HG02610 (cell line): ENCODE measurements around the gene TMEM248.
"Not testable (repeated sequence)": the region's sequence is repeated elsewhere in the genome, so short reads cannot be mapped to it uniquely, and the experiment has no call there.

Experiments
- ATAC-seq: cut with Tn5 transposase; IDR thresholded peaks from one replicate; pipeline ENCODE4 v1.9.1; 2021; ENCODE audit warnings: mild to moderate bottlenecking, moderate library complexity; ENCODE audit not compliant: unreplicated experiment

Gene TMEM248

GRCh38 chr7:66920769-66921395 lies at the start of gene TMEM248:
Gene TMEM248, plus strand, starts transcription at chr7:66921225. Its CDS starts 20,641 bp downstream, at chr7:66941866.
- peak; percentile 83 for ATAC-seq

GRCh38 chr7:66873476-66873875 lies 47.5 kb upstream of the TMEM248 start:
- no peak for ATAC-seq

GRCh38 chr7:66877577-66878300 lies 43.3 kb upstream of the TMEM248 start:
- ATAC-seq: peak; percentile 96

- not testable (repeated sequence) for ATAC-seq
Observed at GRCh38 chr7:66878301-66878685, 42.7 kb upstream of the TMEM248 start.

- no peak for ATAC-seq
Observed at GRCh38 chr7:66880053-66880452, 41.0 kb upstream of the TMEM248 start.

GRCh38 chr7:66880577-66880976 lies 40.4 kb upstream of the TMEM248 start:
- ATAC-seq: not testable (repeated sequence)

- ATAC-seq: no peak
Observed at GRCh38 chr7:66883716-66884115, 37.3 kb upstream of the TMEM248 start.

- not testable (repeated sequence) for ATAC-seq
Observed at GRCh38 chr7:66884556-66884955, 36.5 kb upstream of the TMEM248 start.

GRCh38 chr7:66886152-66886551 lies 34.9 kb upstream of the TMEM248 start:
- peak; percentile 82 for ATAC-seq

GRCh38 chr7:66888223-66888622 lies 32.8 kb upstream of the TMEM248 start:
- not testable (repeated sequence) for ATAC-seq

- ATAC-seq: no peak
Observed at GRCh38 chr7:66894463-66895080, 26.5 kb upstream of the TMEM248 start.

GRCh38 chr7:66896441-66896840 lies 24.6 kb upstream of the TMEM248 start:
- no peak for ATAC-seq

GRCh38 chr7:66899552-66900280 lies 21.3 kb upstream of the TMEM248 start:
- no peak for ATAC-seq

- ATAC-seq: no peak
Observed at GRCh38 chr7:66901941-66902843, 18.8 kb upstream of the TMEM248 start.

- ATAC-seq: no peak
Observed at GRCh38 chr7:66902844-66903180, 18.2 kb upstream of the TMEM248 start.

- ATAC-seq: no peak
Observed at GRCh38 chr7:66903360-66904062, 17.5 kb upstream of the TMEM248 start.

- ATAC-seq: no peak
Observed at GRCh38 chr7:66904063-66904593, 16.9 kb upstream of the TMEM248 start.

GRCh38 chr7:66905278-66905677 lies 15.7 kb upstream of the TMEM248 start:
- no peak for ATAC-seq

- no peak for ATAC-seq
Observed at GRCh38 chr7:66905689-66906088, 15.3 kb upstream of the TMEM248 start.

GRCh38 chr7:66907731-66908130 lies 13.3 kb upstream of the TMEM248 start:
- ATAC-seq: no peak
